Tibial nerve (tissue), 4 donors: ENCODE measurements around the gene MBOAT2.

ENCODE experiments used
- CTCF ChIP-seq, 5 experiments: fragments of 200-600 bp in 3 of 5; fragments of 450-650 bp in 2 of 5; sonication (generic) in 3 of 5; IDR thresholded peaks; one replicate each; pipeline ENCODE4 v1.5.1; 2016 to 2019; ENCODE audit warnings: antibody characterized with exemption in 5 of 5, mild to moderate bottlenecking in 3 of 5, moderate library complexity in 2 of 5
- EP300 ChIP-seq, 2 donors: sonication (generic); formaldehyde crosslinking; IDR thresholded peaks; one replicate each; pipeline ENCODE4 v1.6.1; 2017; ENCODE audit warnings: antibody characterized with exemption in 2 of 2, mild to moderate bottlenecking in 1 of 2
- POLR2A ChIP-seq, 2 donors: fragments of 450-650 bp; IDR thresholded peaks; one replicate each; pipeline ENCODE4 v1.6.1; 2017; ENCODE audit warnings: antibody characterized with exemption in 2 of 2, mild to moderate bottlenecking in 2 of 2, moderate library complexity in 2 of 2

- no peak for TF ChIP-seq EP300 (IDR thresholded peaks at IDR 0.05)
- TF ChIP-seq CTCF (IDR thresholded peaks at IDR 0.05) = no peak
- TF ChIP-seq POLR2A (IDR thresholded peaks at IDR 0.05) = no peak
Observed at GRCh38 chr2:8929128-8929527, 74.4 kb downstream of the MBOAT2 start.
